Measurements from ENCODE around the gene CCDC150. TPM values are rescaled to one million over a fixed set of nuclear protein-coding genes. Genes with fewer than 3 reads are reported as not detected.
"Not testable (repeated sequence)": the region's sequence is repeated elsewhere in the genome, so short reads cannot be mapped to it uniquely, and the experiment has no call there.

The CCDC150 gene
- total RNA-seq, 1 donor from 2014 or later: 25.6 TPM

- Mint-ChIP-seq H3K9me3 (ENCODE audit: unreplicated experiment) (peaks cover 2% of the 10 kb centered on the region), H3K4me3 (ENCODE audit: unreplicated experiment) (no peak overlapping the region), H3K4me1 (ENCODE audit: low read depth, unreplicated experiment) (peaks cover 11% of the 10 kb centered on the region), H3K27me3 (ENCODE audit: unreplicated experiment) (peaks cover 3% of the 10 kb centered on the region), H3K27ac (ENCODE audit: unreplicated experiment) (no peak overlapping the region), H3K36me3 (ENCODE audit: unreplicated experiment) (no peaks in the 10 kb centered on the region)
- no peak for DNase-seq
- TF ChIP-seq, protein P1, sequence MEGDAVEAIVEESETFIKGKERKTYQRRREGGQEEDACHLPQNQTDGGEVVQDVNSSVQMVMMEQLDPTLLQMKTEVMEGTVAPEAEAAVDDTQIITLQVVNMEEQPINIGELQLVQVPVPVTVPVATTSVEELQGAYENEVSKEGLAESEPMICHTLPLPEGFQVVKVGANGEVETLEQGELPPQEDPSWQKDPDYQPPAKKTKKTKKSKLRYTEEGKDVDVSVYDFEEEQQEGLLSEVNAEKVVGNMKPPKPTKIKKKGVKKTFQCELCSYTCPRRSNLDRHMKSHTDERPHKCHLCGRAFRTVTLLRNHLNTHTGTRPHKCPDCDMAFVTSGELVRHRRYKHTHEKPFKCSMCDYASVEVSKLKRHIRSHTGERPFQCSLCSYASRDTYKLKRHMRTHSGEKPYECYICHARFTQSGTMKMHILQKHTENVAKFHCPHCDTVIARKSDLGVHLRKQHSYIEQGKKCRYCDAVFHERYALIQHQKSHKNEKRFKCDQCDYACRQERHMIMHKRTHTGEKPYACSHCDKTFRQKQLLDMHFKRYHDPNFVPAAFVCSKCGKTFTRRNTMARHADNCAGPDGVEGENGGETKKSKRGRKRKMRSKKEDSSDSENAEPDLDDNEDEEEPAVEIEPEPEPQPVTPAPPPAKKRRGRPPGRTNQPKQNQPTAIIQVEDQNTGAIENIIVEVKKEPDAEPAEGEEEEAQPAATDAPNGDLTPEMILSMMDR (IDR thresholded peaks at IDR 0.05; ENCODE audit: partially characterized antibody, unreplicated experiment): no peak
These were observed 32.4 kb upstream of the CCDC150 start for GRCh38 chr2:196607073-196607472.

GRCh38 chr2:196607896-196608295, 31.6 kb upstream of the CCDC150 start:
- H3K36me3 Mint-ChIP-seq (ENCODE audit: unreplicated experiment); H3K27me3 Mint-ChIP-seq (ENCODE audit: unreplicated experiment); H3K9me3 Mint-ChIP-seq (ENCODE audit: unreplicated experiment); H3K27ac Mint-ChIP-seq (ENCODE audit: unreplicated experiment); H3K4me1 Mint-ChIP-seq (ENCODE audit: low read depth, unreplicated experiment); DNase-seq; H3K4me3 Mint-ChIP-seq (ENCODE audit: unreplicated experiment): not testable (repeated sequence)

DNA sequence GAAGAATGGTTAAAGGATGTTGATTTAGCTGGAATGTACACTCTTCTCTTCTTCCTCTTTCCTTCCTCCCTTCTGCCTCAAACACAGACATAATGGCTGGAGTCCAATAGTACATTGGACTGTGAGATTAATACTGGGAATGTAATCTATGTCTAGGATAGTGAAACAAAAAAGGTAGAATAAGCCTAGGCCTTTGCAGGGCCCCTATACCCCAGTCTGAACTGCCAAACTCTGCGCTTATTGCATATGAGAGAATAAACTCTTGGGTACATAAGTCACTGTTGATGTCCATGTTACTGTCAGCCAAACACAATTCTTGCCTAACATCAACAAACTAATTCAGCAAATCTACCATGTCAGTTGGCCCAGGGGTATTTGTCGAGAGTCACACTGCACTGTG, 29.7 kb upstream of the CCDC150 start:
- no peak for DNase-seq
- Mint-ChIP-seq H3K27ac (ENCODE audit: unreplicated experiment) (no peak overlapping the region), H3K27me3 (ENCODE audit: unreplicated experiment) (peaks cover 3% of the 10 kb centered on the region), H3K4me3 (ENCODE audit: unreplicated experiment) (no peak overlapping the region), H3K4me1 (ENCODE audit: low read depth, unreplicated experiment) (no peaks in the 10 kb centered on the region), H3K9me3 (ENCODE audit: unreplicated experiment) (peaks cover 2% of the 10 kb centered on the region), H3K36me3 (ENCODE audit: unreplicated experiment) (no peaks in the 10 kb centered on the region)
- TF ChIP-seq, protein P1 (IDR thresholded peaks at IDR 0.05; ENCODE audit: partially characterized antibody, unreplicated experiment): no peak

DNA sequence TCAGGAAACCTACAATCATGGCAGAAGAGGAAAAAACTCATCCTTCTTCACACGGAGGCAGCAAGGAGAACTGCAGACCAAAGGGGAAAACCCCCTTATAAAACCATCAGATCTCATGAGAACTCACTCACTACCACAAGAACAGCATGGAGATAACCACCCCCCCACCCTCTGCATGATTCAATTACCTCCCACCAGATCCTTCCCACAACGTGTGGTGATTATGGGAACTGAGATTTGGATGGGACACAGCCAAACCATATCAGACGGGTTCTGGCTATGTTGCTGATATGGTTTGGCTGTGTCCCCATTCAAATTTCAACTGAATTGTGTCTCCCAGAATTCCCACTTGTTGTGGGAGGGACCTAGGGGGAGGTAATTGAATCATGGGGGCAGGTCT, 28.7 kb upstream of the CCDC150 start:
- Mint-ChIP-seq H3K9me3 (ENCODE audit: unreplicated experiment) (peaks cover 2% of the 10 kb centered on the region), H3K27ac (ENCODE audit: unreplicated experiment) (no peak overlapping the region), H3K27me3 (ENCODE audit: unreplicated experiment) (peaks cover 3% of the 10 kb centered on the region), H3K4me1 (ENCODE audit: low read depth, unreplicated experiment) (no peaks in the 10 kb centered on the region), H3K4me3 (ENCODE audit: unreplicated experiment) (no peak overlapping the region), H3K36me3 (ENCODE audit: unreplicated experiment) (no peaks in the 10 kb centered on the region)
- DNase-seq: no peak
- TF ChIP-seq, protein P1 (IDR thresholded peaks at IDR 0.05; ENCODE audit: partially characterized antibody, unreplicated experiment): no peak

DNA sequence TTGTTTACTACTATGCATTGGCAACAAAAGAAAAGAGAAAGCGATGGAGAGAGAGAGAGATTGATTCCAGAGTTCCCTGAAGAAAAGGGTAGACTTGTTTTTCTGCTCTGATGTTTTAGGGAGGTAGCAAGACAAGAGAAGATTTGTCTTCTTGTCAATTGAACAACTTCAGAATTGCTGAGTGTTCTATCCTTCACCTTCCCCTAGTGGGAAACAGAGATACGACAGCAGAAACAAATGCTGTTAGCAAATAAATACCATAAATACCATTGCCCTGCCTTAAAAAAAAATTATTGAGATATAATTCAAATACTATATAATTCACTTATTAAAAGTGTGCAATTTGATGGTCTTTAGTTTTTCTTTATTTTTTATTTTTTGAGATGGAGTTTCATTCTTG, 26.2 kb upstream of the CCDC150 start:
- TF ChIP-seq, protein P1 (IDR thresholded peaks at IDR 0.05; ENCODE audit: partially characterized antibody, unreplicated experiment): no peak
- Mint-ChIP-seq H3K36me3 (ENCODE audit: unreplicated experiment) (no peaks in the 10 kb centered on the region), H3K9me3 (ENCODE audit: unreplicated experiment) (peaks cover 2% of the 10 kb centered on the region), H3K27me3 (ENCODE audit: unreplicated experiment) (peaks cover 3% of the 10 kb centered on the region), H3K4me1 (ENCODE audit: low read depth, unreplicated experiment) (no peaks in the 10 kb centered on the region), H3K4me3 (ENCODE audit: unreplicated experiment) (no peak overlapping the region), H3K27ac (ENCODE audit: unreplicated experiment) (no peak overlapping the region)
- DNase-seq: no peak

DNA sequence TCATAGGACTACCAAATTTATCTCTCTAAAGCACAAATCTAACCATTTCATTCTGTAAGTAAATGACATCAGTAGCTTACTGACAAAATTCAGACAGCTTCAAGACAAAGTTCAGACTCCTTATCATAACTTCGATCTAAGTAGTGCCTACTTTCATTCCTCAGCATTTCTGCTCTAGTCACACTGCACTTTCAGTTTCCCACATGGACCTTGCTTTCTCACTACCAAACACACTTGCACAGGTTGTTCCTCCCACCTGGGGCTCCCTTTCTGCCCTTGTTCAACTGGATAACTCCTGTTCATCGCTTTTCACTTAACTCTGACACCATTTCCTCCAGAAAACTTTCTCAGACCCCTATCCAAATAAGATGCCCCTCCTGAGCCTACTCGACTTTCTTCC, 22.1 kb upstream of the CCDC150 start:
- TF ChIP-seq, protein P1 (IDR thresholded peaks at IDR 0.05; ENCODE audit: partially characterized antibody, unreplicated experiment): no peak
- no peak for DNase-seq
- no peak overlapping the region for H3K27ac Mint-ChIP-seq (ENCODE audit: unreplicated experiment)
- no peaks in the 10 kb centered on the region for H3K4me1 Mint-ChIP-seq (ENCODE audit: low read depth, unreplicated experiment)
- H3K4me3 Mint-ChIP-seq (ENCODE audit: unreplicated experiment): no peak overlapping the region
- H3K9me3 Mint-ChIP-seq (ENCODE audit: unreplicated experiment): no peaks in the 10 kb centered on the region
- H3K36me3 Mint-ChIP-seq (ENCODE audit: unreplicated experiment): no peaks in the 10 kb centered on the region
- H3K27me3 Mint-ChIP-seq (ENCODE audit: unreplicated experiment): no peaks in the 10 kb centered on the region

Measured in glutamatergic neuron (in vitro differentiated cells).